H1 (cell line): ENCODE results near the gene DDAH2.

Experiments
- CTCF ChIP-seq, 3 experiments: IDR thresholded peaks; 1 replicate in 2 of 3; 2 replicates in 1 of 3; pipeline versions ENCODE4 v1.5.1 to v1.6.1; 2011; ENCODE audit warnings: low read length in 3 of 3, mild to moderate bottlenecking in 3 of 3, inconsistent platforms in 2 of 3, low read depth in 1 of 3, moderate library complexity in 1 of 3; ENCODE audit not compliant: insufficient read depth in 1 of 3; ENCODE audit errors: control extremely low read depth in 1 of 3
- EP300 ChIP-seq, 2 experiments: IDR thresholded peaks; 1 replicate in 1 of 2; 2 replicates in 1 of 2; pipeline ENCODE4 v1.6.1; 2011 to 2012; ENCODE audit warnings: low read depth in 2 of 2, low read length in 2 of 2, mild to moderate bottlenecking in 2 of 2, borderline replicate concordance in 1 of 2, inconsistent platforms in 1 of 2, moderate library complexity in 1 of 2
- EZH2 ChIP-seq: fragments of 200-600 bp; sonication (generic); IDR thresholded peaks from 2 replicates; pipeline ENCODE4 v1.7.1; 2012; ENCODE audit warnings: low read depth, mild to moderate bottlenecking, moderate library complexity, low read length, inconsistent platforms; ENCODE audit not compliant: severe bottlenecking
- GABPA ChIP-seq: IDR thresholded peaks from 2 replicates; pipeline ENCODE4 v1.6.1; 2011; ENCODE audit warnings: mild to moderate bottlenecking, low read length, moderate library complexity, borderline replicate concordance; ENCODE audit not compliant: insufficient read depth
- GTF2F1 ChIP-seq: IDR thresholded peaks from 2 replicates; pipeline ENCODE4 v1.6.1; 2012; ENCODE audit warnings: low read depth, low read length, improper control_type of control experiment, borderline replicate concordance
- JUND ChIP-seq: IDR thresholded peaks from 2 replicates; pipeline ENCODE4 v1.6.1; 2011; ENCODE audit warnings: mild to moderate bottlenecking, improper control_type of control experiment, low read length
- RXRA ChIP-seq: IDR thresholded peaks from 2 replicates; pipeline ENCODE4 v1.6.1; 2011; ENCODE audit warnings: low read depth, mild to moderate bottlenecking, low read length, moderate library complexity; ENCODE audit not compliant: insufficient read depth
- SP1 ChIP-seq: IDR thresholded peaks from 2 replicates; pipeline ENCODE4 v1.6.1; 2011; ENCODE audit warnings: low read depth, low read length
- SRF ChIP-seq: IDR thresholded peaks from 2 replicates; pipeline ENCODE4 v1.6.1; 2011; ENCODE audit warnings: mild to moderate bottlenecking, low read depth, low read length, moderate library complexity
- USF2 ChIP-seq: IDR thresholded peaks from 2 replicates; pipeline ENCODE4 v1.6.1; 2011; ENCODE audit warnings: low read length, improper control_type of control experiment

DNA sequence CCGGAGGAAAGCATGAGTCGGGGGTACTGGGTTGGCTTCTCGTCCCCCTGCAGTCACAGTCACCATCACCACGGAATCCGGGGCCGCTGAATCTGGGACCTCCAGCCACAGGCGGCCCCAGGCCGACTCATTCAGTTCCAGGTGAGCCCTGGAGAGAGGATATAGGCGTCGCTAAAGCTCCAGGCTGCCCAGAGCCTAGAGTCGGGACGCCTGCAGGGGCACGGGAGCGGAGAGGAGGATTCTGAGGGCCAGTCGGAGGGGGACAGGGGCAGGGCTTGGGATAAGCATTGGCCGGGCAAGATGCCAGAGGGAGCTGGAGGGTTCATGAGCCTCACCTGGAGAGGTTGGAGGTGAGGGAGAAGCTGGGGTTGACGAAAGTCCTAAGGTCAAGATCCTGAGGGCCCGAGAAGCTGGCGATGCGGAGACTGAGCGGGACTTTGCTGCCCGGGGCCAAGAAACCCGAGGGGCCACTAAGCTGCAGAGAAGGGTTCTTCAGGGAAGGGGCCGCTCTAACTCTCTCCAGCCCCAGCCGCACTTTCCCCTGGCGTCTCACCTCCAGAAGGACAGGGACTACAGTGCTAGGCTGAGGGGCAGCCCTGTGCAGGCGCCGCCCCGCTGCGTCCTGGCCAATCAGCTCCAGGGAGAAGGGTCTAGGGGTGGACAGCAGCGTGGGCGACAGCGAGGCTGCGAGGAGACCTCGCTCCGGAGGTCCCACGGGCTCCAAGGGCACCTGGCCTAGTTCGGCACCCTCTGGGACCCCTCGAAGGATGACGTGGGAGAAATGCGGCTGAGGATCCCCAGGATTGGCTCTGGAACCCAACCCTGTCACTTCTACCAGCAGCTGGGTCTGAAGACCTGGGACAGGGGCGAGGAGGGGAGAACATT lies 37.1 kb upstream of the DDAH2 start:
- no peak for TF ChIP-seq GTF2F1
- peak in 1 of 3 experiments; percentile 5; a peak in 1 of 4 replicates for TF ChIP-seq CTCF (IDR thresholded peaks at IDR 0.05; ENCODE audit: control extremely low read depth in 1 of 3, insufficient read depth in 1 of 3, low read depth in 1 of 3, low read length in 3 of 3)
- TF ChIP-seq EP300 (IDR thresholded peaks at IDR 0.05; ENCODE audit: borderline replicate concordance in 1 of 2, low read depth in 2 of 2, low read length in 2 of 2), result no peak; a peak in 1 of 3 replicates
- no peak for TF ChIP-seq EZH2
- no peak for TF ChIP-seq JUND
- TF ChIP-seq GABPA, result no peak
- TF ChIP-seq SRF, result no peak
- no peak for TF ChIP-seq RXRA
- no peak for TF ChIP-seq SP1
- no peak for TF ChIP-seq USF2
